Sigmoid colon (tissue), 4 donors: Measurements from ENCODE around the gene COL5A2.

Experiments used
- POLR2AphosphoS5 ChIP-seq, 4 donors: sonication (generic); formaldehyde crosslinking; IDR thresholded peaks; one replicate each; pipeline ENCODE4 v1.6.1; 2017; ENCODE audit warnings: antibody characterized with exemption in 4 of 4
- TF ChIP-seq, protein P1 (sequence below), 4 experiments: fragments of 450-650 bp in 3 of 4; fragments of 200-600 bp in 1 of 4; IDR thresholded peaks; one replicate each; pipeline ENCODE4 v1.5.1; 2016 to 2019; ENCODE audit warnings: antibody characterized with exemption in 4 of 4, mild to moderate bottlenecking in 3 of 4, moderate library complexity in 2 of 4

DNA sequence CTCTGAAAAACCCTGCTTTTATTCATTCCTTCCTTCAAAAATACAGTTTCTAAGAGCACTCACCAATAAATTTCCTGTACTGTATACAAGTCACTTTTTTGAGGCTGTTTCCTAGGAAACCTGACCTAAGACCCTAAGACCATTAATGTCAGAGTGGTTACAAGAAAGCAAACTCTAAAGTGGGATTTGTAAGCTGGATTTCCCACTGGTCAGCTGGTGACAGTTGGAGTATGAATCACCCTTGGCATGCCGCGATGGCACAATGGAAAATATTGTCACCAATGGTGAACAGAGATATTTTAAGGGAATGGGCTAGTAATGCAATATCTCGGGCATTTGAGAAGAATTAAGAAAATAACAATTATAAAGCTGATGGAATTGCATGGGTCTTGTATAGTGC, 103.4 kb downstream of the COL5A2 start:
- TF ChIP-seq, protein P1, sequence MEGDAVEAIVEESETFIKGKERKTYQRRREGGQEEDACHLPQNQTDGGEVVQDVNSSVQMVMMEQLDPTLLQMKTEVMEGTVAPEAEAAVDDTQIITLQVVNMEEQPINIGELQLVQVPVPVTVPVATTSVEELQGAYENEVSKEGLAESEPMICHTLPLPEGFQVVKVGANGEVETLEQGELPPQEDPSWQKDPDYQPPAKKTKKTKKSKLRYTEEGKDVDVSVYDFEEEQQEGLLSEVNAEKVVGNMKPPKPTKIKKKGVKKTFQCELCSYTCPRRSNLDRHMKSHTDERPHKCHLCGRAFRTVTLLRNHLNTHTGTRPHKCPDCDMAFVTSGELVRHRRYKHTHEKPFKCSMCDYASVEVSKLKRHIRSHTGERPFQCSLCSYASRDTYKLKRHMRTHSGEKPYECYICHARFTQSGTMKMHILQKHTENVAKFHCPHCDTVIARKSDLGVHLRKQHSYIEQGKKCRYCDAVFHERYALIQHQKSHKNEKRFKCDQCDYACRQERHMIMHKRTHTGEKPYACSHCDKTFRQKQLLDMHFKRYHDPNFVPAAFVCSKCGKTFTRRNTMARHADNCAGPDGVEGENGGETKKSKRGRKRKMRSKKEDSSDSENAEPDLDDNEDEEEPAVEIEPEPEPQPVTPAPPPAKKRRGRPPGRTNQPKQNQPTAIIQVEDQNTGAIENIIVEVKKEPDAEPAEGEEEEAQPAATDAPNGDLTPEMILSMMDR (IDR thresholded peaks at IDR 0.05), result no peak
- no peak for TF ChIP-seq POLR2AphosphoS5 (IDR thresholded peaks at IDR 0.05)
